ENCODE results near the gene NCOA7. TPM values are rescaled to one million over a fixed set of nuclear protein-coding genes. Genes with fewer than 3 reads are reported as not detected.
A peak's percentile ranks its signal among the peaks of the same experiment; 100 is the strongest.

Gene NCOA7
- total RNA-seq, 1 experiment from 2014 or later = 67.9 TPM

DNA sequence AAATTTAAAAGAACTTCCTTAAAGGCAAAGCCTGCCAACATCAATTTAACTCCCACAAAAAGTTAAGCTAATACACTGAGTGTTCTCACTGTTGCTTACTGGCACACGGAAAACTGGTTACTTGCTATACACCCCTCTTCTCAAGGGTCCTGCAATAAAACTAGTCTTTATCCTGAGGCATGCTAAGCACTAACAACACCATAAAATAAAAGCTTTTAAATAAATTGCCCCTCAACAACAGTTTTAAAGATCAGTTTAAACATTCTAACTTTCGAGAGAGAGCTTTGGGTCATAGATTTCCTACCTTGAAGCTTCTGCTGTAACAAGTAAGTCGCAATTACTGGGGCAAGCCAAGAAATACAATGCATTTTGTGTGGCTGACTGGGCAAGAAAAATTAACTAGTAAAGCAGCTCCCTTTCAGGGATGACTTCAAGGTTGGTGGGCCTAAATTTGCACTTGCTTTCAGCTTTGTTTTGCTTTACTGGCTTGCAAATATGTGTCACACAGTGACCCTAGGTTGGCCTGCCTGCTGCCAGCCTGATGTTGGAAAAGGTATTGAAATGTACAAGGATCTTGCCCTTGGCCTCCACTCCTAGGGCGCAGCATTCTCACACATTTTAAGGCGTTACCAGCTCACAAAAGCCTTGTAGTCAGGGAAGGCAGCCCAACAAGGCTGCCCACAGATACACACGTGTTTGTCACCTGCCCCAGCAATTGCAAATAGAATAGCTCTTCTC is 45.3 kb upstream of the NCOA7 start:
- Histone ChIP-seq H3K4me1 (peaks cover 6% of the 10 kb centered on the region), H3K4me3 (ENCODE audit: low read depth, low read length) (no peak overlapping the region), H3K27me3 (replicated peaks; ENCODE audit: control insufficient read depth, insufficient read depth, low read length) (no peaks in the 10 kb centered on the region; the same call in none of the 2 replicates), H3K36me3 (ENCODE audit: control insufficient read depth, insufficient read depth, low read length) (no peaks in the 10 kb centered on the region), H3K9me3 (no peaks in the 10 kb centered on the region)
- ChIA-PET CTCF (interaction anchor here (0.7 kb wide), 1 partner anchor 45 kb away, joined by 3 read pairs; the partner anchor contains the start of gene NCOA7), POLR2A (no interaction called here)
- no TSS peak for BruUV-seq (replicated peaks)
- TF ChIP-seq, protein P1, sequence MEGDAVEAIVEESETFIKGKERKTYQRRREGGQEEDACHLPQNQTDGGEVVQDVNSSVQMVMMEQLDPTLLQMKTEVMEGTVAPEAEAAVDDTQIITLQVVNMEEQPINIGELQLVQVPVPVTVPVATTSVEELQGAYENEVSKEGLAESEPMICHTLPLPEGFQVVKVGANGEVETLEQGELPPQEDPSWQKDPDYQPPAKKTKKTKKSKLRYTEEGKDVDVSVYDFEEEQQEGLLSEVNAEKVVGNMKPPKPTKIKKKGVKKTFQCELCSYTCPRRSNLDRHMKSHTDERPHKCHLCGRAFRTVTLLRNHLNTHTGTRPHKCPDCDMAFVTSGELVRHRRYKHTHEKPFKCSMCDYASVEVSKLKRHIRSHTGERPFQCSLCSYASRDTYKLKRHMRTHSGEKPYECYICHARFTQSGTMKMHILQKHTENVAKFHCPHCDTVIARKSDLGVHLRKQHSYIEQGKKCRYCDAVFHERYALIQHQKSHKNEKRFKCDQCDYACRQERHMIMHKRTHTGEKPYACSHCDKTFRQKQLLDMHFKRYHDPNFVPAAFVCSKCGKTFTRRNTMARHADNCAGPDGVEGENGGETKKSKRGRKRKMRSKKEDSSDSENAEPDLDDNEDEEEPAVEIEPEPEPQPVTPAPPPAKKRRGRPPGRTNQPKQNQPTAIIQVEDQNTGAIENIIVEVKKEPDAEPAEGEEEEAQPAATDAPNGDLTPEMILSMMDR (IDR thresholded peaks at IDR 0.05; ENCODE audit: insufficient read depth in 1 of 2, low read depth in 1 of 2, low read length in 1 of 2, severe bottlenecking in 1 of 2, unreplicated experiment in 1 of 2) = no peak
- no peak for DNase-seq
- H3K36me3 Mint-ChIP-seq (ENCODE audit: insufficient read depth, unreplicated experiment) = no peaks in the 10 kb centered on the region
- intact Hi-C loops (cut with micrococcal nuclease; ENCODE audit: unreplicated experiment) = no loop called here
- no peaks in the 10 kb centered on the region for H3K9me3 Mint-ChIP-seq (ENCODE audit: unreplicated experiment)
- no peak overlapping the region for H3K4me3 Mint-ChIP-seq (ENCODE audit: unreplicated experiment)
- H3K4me1 Mint-ChIP-seq (ENCODE audit: low read depth, unreplicated experiment) = peaks cover 18% of the 10 kb centered on the region
- no peak overlapping the region for H3K27ac Mint-ChIP-seq (ENCODE audit: unreplicated experiment)
- H3K27me3 Mint-ChIP-seq (ENCODE audit: insufficient read depth, unreplicated experiment) = peaks cover 27% of the 10 kb centered on the region

DNA sequence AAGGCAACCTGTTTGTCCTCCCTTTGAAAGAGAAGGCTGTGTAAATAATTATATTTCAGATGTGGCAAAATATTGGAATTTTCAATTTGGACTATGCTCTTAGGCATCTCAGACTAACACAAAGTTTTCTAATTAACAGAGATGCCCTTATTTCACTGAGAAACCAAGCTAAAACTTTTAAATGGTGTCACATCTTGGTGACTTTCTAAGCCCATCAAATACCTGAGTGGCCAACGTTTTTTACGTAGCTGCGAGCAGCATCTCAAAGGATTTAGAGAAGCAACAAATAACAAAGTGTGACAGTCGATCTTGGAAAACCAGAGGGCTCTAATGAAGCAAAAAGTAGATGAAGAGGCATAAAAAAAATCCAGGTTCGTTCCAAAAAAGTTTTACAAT is 44.7 kb upstream of the NCOA7 start:
- DNase-seq = no peak
- intact Hi-C loops (cut with micrococcal nuclease; ENCODE audit: unreplicated experiment) = no loop called here
- peak overlapping the region; percentile 32 for H3K4me3 Mint-ChIP-seq (ENCODE audit: unreplicated experiment)
- no peaks in the 10 kb centered on the region for H3K9me3 Mint-ChIP-seq (ENCODE audit: unreplicated experiment)
- H3K27me3 Mint-ChIP-seq (ENCODE audit: insufficient read depth, unreplicated experiment) = peaks cover 30% of the 10 kb centered on the region
- BruUV-seq (replicated peaks) = no TSS peak
- POLR2A ChIA-PET = no interaction called here
- peaks cover 22% of the 10 kb centered on the region for H3K4me1 Mint-ChIP-seq (ENCODE audit: low read depth, unreplicated experiment)
- no peaks in the 10 kb centered on the region for H3K36me3 ChIP-seq (ENCODE audit: control insufficient read depth, insufficient read depth, low read length)
- TF ChIP-seq, protein P1 (IDR thresholded peaks at IDR 0.05; ENCODE audit: insufficient read depth in 1 of 2, low read depth in 1 of 2, low read length in 1 of 2, severe bottlenecking in 1 of 2, unreplicated experiment in 1 of 2) = no peak
- no peak overlapping the region for H3K4me3 ChIP-seq (ENCODE audit: low read depth, low read length)
- no peaks in the 10 kb centered on the region for H3K9me3 ChIP-seq
- CTCF ChIA-PET = interaction anchor here (0.7 kb wide), 1 partner anchor 45 kb away, joined by 3 read pairs; the partner anchor contains the start of gene NCOA7
- H3K4me1 ChIP-seq = peaks cover 11% of the 10 kb centered on the region; the same call in 1 of the 2 replicates
- H3K27ac Mint-ChIP-seq (ENCODE audit: unreplicated experiment) = no peak overlapping the region
- no peaks in the 10 kb centered on the region for H3K36me3 Mint-ChIP-seq (ENCODE audit: insufficient read depth, unreplicated experiment)
- no peaks in the 10 kb centered on the region; the same call in none of the 2 replicates for H3K27me3 ChIP-seq (replicated peaks; ENCODE audit: control insufficient read depth, insufficient read depth, low read length)

DNA sequence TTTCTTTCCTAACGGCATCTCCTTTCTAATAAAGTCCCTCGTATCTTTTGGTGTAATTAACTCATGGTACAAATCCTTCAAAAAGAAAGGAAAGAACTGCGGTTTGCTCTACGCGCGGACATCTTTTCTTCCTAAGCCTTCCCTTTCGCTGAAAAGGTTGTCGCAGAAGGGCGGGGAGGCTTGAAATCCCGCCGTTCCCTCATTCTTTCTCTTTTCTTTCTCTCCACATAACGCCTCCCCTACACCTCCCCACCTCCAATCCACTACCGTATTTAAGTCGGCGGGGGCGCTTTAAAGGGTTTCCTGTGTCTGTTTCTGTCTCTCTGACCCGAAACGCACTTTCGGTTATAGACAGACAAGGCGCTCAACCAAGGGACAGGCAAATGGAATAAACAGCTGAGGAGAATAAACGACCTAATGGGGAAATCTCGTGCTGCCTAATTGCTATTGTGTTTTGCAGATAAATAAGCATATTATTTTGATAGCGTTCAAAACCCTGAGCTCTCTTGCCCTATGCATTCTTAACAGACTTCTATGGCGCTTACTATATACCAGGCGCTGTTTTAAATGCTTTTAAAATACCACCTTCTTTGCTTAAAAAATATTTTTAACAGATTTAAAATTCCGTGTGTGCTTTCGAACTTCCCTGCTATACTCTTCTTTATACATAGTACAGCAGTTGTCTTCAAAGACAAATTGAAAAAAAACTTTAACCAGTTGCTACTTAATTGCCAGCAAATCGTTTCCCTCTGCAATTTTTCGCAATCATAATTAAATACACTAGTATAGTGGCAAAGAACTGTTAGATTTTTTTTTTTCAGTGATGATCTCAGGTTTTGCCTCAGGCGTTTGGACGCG is 43.8 kb upstream of the NCOA7 start:
- TF ChIP-seq, protein P1 (IDR thresholded peaks at IDR 0.05; ENCODE audit: insufficient read depth in 1 of 2, low read depth in 1 of 2, low read length in 1 of 2, severe bottlenecking in 1 of 2, unreplicated experiment in 1 of 2) = no peak
- peaks cover 22% of the 10 kb centered on the region for H3K4me1 Mint-ChIP-seq (ENCODE audit: low read depth, unreplicated experiment)
- no peak overlapping the region for H3K27ac Mint-ChIP-seq (ENCODE audit: unreplicated experiment)
- Histone ChIP-seq H3K36me3 (ENCODE audit: control insufficient read depth, insufficient read depth, low read length) (no peaks in the 10 kb centered on the region), H3K9me3 (no peaks in the 10 kb centered on the region), H3K4me3 (ENCODE audit: low read depth, low read length) (peak overlapping the region; percentile 48), H3K27me3 (replicated peaks; ENCODE audit: control insufficient read depth, insufficient read depth, low read length) (no peaks in the 10 kb centered on the region; the same call in none of the 2 replicates), H3K4me1 (peaks cover 11% of the 10 kb centered on the region; the same call in 1 of the 2 replicates)
- no peaks in the 10 kb centered on the region for H3K9me3 Mint-ChIP-seq (ENCODE audit: unreplicated experiment)
- DNase-seq = peak; percentile 40 to 51
- intact Hi-C loops (cut with micrococcal nuclease; ENCODE audit: unreplicated experiment) = no loop called here
- ChIA-PET POLR2A (no interaction called here), CTCF (interaction anchor here (0.5 kb wide), 1 partner anchor 641 kb away, joined by 3 read pairs; no protein-coding TSS in a partner anchor)
- H3K27me3 Mint-ChIP-seq (ENCODE audit: insufficient read depth, unreplicated experiment) = peaks cover 35% of the 10 kb centered on the region
- BruUV-seq (replicated peaks) = no TSS peak
- H3K36me3 Mint-ChIP-seq (ENCODE audit: insufficient read depth, unreplicated experiment) = no peaks in the 10 kb centered on the region
- H3K4me3 Mint-ChIP-seq (ENCODE audit: unreplicated experiment) = peak overlapping the region; percentile 93

Measured in Caco-2 (cell line).